ENCODE results near the gene GADL1.

GADL1 gene

GRCh38 chr3:30918761-30919160 is 24.3 kb upstream of the GADL1 start:
- DNase-seq (ENCODE audit: extremely low read depth, insufficient read length), result no peak
- no peak overlapping the region for H3K4me3 ChIP-seq (replicated peaks; ENCODE audit: low read depth, low read length)
- TF ChIP-seq, protein P1, sequence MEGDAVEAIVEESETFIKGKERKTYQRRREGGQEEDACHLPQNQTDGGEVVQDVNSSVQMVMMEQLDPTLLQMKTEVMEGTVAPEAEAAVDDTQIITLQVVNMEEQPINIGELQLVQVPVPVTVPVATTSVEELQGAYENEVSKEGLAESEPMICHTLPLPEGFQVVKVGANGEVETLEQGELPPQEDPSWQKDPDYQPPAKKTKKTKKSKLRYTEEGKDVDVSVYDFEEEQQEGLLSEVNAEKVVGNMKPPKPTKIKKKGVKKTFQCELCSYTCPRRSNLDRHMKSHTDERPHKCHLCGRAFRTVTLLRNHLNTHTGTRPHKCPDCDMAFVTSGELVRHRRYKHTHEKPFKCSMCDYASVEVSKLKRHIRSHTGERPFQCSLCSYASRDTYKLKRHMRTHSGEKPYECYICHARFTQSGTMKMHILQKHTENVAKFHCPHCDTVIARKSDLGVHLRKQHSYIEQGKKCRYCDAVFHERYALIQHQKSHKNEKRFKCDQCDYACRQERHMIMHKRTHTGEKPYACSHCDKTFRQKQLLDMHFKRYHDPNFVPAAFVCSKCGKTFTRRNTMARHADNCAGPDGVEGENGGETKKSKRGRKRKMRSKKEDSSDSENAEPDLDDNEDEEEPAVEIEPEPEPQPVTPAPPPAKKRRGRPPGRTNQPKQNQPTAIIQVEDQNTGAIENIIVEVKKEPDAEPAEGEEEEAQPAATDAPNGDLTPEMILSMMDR (IDR thresholded peaks at IDR 0.05; ENCODE audit: insufficient read depth, low read length, poor library complexity, severe bottlenecking), result no peak
- no peaks in the 10 kb centered on the region for H3K36me3 ChIP-seq (ENCODE audit: control insufficient read depth, insufficient read depth, low read length)
- H3K27me3 ChIP-seq (replicated peaks; ENCODE audit: control insufficient read depth, insufficient read depth, low read length), result no peaks in the 10 kb centered on the region; the same call in 1 of the 2 replicates

- no peak for DNase-seq (ENCODE audit: extremely low read depth, insufficient read length)
- H3K36me3 ChIP-seq (ENCODE audit: control insufficient read depth, insufficient read depth, low read length), result no peaks in the 10 kb centered on the region
- H3K27me3 ChIP-seq (replicated peaks; ENCODE audit: control insufficient read depth, insufficient read depth, low read length), result no peaks in the 10 kb centered on the region; the same call in none of the 2 replicates
- H3K4me3 ChIP-seq (replicated peaks; ENCODE audit: low read depth, low read length), result no peak overlapping the region
- TF ChIP-seq, protein P1 (IDR thresholded peaks at IDR 0.05; ENCODE audit: insufficient read depth, low read length, poor library complexity, severe bottlenecking), result no peak
These were observed 21.3 kb upstream of the GADL1 start for GRCh38 chr3:30915782-30916181.

- no peaks in the 10 kb centered on the region; the same call in none of the 2 replicates for H3K27me3 ChIP-seq (replicated peaks; ENCODE audit: control insufficient read depth, insufficient read depth, low read length)
- TF ChIP-seq, protein P1 (IDR thresholded peaks at IDR 0.05; ENCODE audit: insufficient read depth, low read length, poor library complexity, severe bottlenecking), result no peak
- H3K4me3 ChIP-seq (replicated peaks; ENCODE audit: low read depth, low read length), result no peak overlapping the region
- DNase-seq (ENCODE audit: extremely low read depth, insufficient read length), result no peak
- H3K36me3 ChIP-seq (ENCODE audit: control insufficient read depth, insufficient read depth, low read length), result no peaks in the 10 kb centered on the region
These were observed 20.2 kb upstream of the GADL1 start for GRCh38 chr3:30914696-30915095.

- H3K36me3 ChIP-seq (ENCODE audit: control insufficient read depth, insufficient read depth, low read length), result no peaks in the 10 kb centered on the region
- H3K4me3 ChIP-seq (replicated peaks; ENCODE audit: low read depth, low read length), result no peak overlapping the region
- H3K27me3 ChIP-seq (replicated peaks; ENCODE audit: control insufficient read depth, insufficient read depth, low read length), result no peaks in the 10 kb centered on the region; the same call in none of the 2 replicates
- TF ChIP-seq, protein P1 (IDR thresholded peaks at IDR 0.05; ENCODE audit: insufficient read depth, low read length, poor library complexity, severe bottlenecking), result no peak
- DNase-seq (ENCODE audit: extremely low read depth, insufficient read length), result no peak
These were observed 18.7 kb upstream of the GADL1 start for GRCh38 chr3:30913176-30913575.

GRCh38 chr3:30912301-30912700 is 17.8 kb upstream of the GADL1 start:
- TF ChIP-seq, protein P1 (IDR thresholded peaks at IDR 0.05; ENCODE audit: insufficient read depth, low read length, poor library complexity, severe bottlenecking), result no peak
- Histone ChIP-seq H3K4me3 (replicated peaks; ENCODE audit: low read depth, low read length) (no peak overlapping the region), H3K36me3 (ENCODE audit: control insufficient read depth, insufficient read depth, low read length) (no peaks in the 10 kb centered on the region), H3K27me3 (replicated peaks; ENCODE audit: control insufficient read depth, insufficient read depth, low read length) (no peaks in the 10 kb centered on the region; the same call in none of the 2 replicates)
- no peak for DNase-seq (ENCODE audit: extremely low read depth, insufficient read length)

GRCh38 chr3:30908456-30909037 is 14.1 kb upstream of the GADL1 start:
- no peaks in the 10 kb centered on the region for H3K36me3 ChIP-seq (ENCODE audit: control insufficient read depth, insufficient read depth, low read length)
- TF ChIP-seq, protein P1 (IDR thresholded peaks at IDR 0.05; ENCODE audit: insufficient read depth, low read length, poor library complexity, severe bottlenecking), result no peak
- no peaks in the 10 kb centered on the region; the same call in none of the 2 replicates for H3K27me3 ChIP-seq (replicated peaks; ENCODE audit: control insufficient read depth, insufficient read depth, low read length)
- no peak overlapping the region for H3K4me3 ChIP-seq (replicated peaks; ENCODE audit: low read depth, low read length)
- no peak for DNase-seq (ENCODE audit: extremely low read depth, insufficient read length)
